ENCODE results near the gene RSPO3.
"Not testable (repeated sequence)": the region's sequence is repeated elsewhere in the genome, so short reads cannot be mapped to it uniquely, and the experiment has no call there.

RSPO3 gene

DNA sequence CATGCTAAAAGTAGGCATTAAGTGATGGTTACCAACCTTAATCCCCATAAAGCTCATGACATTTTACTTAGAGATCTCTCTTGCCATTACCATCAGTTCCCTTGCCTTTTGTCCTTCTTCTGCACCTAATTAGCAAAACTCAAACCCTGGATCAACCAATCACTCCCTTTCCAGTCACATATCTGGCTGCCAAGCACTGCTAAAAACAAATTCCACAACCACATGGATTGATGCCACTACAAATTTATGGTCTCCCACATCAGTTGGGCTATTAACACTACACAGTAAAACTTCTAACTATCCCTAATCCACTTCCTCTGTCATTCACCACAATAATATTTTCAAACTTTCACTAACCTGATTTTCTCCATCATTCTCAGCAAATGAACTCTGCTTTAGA lies 93.9 kb downstream of the RSPO3 start:
- no peaks in the 10 kb centered on the region for H3K27me3 ChIP-seq (ENCODE audit: control insufficient read depth, insufficient read depth, low read length)
- H3K4me3 ChIP-seq (ENCODE audit: low read depth, low read length) = no peak overlapping the region
- TF ChIP-seq, protein P1, sequence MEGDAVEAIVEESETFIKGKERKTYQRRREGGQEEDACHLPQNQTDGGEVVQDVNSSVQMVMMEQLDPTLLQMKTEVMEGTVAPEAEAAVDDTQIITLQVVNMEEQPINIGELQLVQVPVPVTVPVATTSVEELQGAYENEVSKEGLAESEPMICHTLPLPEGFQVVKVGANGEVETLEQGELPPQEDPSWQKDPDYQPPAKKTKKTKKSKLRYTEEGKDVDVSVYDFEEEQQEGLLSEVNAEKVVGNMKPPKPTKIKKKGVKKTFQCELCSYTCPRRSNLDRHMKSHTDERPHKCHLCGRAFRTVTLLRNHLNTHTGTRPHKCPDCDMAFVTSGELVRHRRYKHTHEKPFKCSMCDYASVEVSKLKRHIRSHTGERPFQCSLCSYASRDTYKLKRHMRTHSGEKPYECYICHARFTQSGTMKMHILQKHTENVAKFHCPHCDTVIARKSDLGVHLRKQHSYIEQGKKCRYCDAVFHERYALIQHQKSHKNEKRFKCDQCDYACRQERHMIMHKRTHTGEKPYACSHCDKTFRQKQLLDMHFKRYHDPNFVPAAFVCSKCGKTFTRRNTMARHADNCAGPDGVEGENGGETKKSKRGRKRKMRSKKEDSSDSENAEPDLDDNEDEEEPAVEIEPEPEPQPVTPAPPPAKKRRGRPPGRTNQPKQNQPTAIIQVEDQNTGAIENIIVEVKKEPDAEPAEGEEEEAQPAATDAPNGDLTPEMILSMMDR (IDR thresholded peaks at IDR 0.05) = no peak
- H3K9ac ChIP-seq = no peak overlapping the region
- no peak overlapping the region for H2AFZ ChIP-seq
- no peaks in the 10 kb centered on the region for H3K4me1 ChIP-seq
- H3K36me3 ChIP-seq (ENCODE audit: control insufficient read depth, insufficient read depth, low read length) = no peaks in the 10 kb centered on the region
- H3K9me3 ChIP-seq (ENCODE audit: control insufficient read depth, low read length) = no peaks in the 10 kb centered on the region
- no peak overlapping the region for H3K27ac ChIP-seq
- H3K4me2 ChIP-seq (ENCODE audit: low read length) = no peak overlapping the region
- no peaks in the 10 kb centered on the region for H3K79me2 ChIP-seq

DNA sequence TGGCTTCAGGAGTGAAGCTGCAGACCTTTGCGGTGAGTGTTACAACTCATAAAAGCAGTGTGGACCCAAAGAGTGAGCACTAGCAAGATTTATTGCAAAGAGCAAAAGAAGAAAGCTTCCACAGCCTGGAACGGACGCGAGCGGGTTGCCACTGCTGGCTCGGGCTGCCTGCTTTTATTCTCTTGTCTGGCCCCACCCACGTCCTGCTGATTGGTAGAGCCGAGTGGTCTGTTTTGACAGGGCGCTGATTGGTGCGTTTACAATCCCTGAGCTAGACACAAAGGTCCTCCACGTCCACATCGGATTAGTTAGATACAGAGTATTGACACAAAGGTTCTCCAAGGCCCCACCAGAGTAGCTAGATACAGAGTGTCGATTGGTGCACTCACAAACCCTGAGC lies 95.6 kb downstream of the RSPO3 start:
- H3K4me2 ChIP-seq (ENCODE audit: low read length); H2AFZ ChIP-seq; H3K27ac ChIP-seq; H3K9me3 ChIP-seq (ENCODE audit: control insufficient read depth, low read length); H3K79me2 ChIP-seq; H3K9ac ChIP-seq; H3K4me3 ChIP-seq (ENCODE audit: low read depth, low read length); H3K4me1 ChIP-seq; H3K27me3 ChIP-seq (ENCODE audit: control insufficient read depth, insufficient read depth, low read length); H3K36me3 ChIP-seq (ENCODE audit: control insufficient read depth, insufficient read depth, low read length): not testable (repeated sequence)

DNA sequence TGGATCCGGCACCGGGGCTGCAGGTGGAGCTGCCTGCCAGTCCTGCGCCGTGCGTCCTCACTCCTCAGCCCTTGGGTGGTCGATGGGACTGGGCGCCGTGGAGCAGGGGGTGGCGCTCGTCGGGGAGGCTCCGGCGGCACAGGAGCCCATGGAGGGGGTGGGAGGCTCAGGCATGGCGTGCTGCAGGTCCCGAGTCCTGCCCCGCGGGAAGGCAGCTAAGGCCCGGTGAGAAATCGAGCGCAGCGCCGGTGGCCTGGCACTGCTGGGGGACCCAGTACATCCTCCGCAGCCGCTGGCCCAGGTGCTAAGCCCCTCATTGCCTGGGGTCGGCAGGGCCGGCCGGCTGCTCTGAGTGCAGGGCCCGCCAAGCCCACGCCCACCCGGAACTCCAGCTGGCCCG lies 96.1 kb downstream of the RSPO3 start:
- not testable (repeated sequence) for H3K4me1 ChIP-seq; H3K27ac ChIP-seq; H3K27me3 ChIP-seq (ENCODE audit: control insufficient read depth, insufficient read depth, low read length); H3K36me3 ChIP-seq (ENCODE audit: control insufficient read depth, insufficient read depth, low read length); H2AFZ ChIP-seq; H3K9ac ChIP-seq; H3K4me2 ChIP-seq (ENCODE audit: low read length); H3K4me3 ChIP-seq (ENCODE audit: low read depth, low read length); H3K79me2 ChIP-seq; H3K9me3 ChIP-seq (ENCODE audit: control insufficient read depth, low read length)

DNA sequence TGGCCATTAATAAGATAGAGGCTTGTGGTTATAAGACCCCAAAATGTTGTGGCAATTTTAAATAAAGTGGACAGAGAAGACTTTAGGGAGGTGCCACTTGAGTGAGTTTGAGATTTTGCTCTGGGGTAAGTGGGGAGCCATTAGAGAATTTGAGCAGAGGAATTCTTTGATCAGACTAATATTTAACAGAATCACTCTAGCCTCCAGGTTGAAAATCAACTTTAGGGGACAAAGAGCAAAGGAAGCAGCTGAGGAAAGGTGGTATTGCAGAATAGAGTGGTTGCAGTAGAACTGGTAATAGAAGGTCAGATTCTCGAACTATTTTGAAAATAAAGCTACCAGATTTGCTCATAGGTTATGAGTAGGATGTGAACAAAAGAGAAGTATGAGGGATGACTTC lies 97.5 kb downstream of the RSPO3 start:
- H3K4me1 ChIP-seq = no peaks in the 10 kb centered on the region
- TF ChIP-seq, protein P1 (IDR thresholded peaks at IDR 0.05) = no peak
- no peaks in the 10 kb centered on the region for H3K27me3 ChIP-seq (ENCODE audit: control insufficient read depth, insufficient read depth, low read length)
- no peak overlapping the region for H3K4me3 ChIP-seq (ENCODE audit: low read depth, low read length)
- H3K4me2 ChIP-seq (ENCODE audit: low read length) = no peak overlapping the region
- no peak overlapping the region for H3K9ac ChIP-seq
- no peak overlapping the region for H3K27ac ChIP-seq
- no peaks in the 10 kb centered on the region for H3K36me3 ChIP-seq (ENCODE audit: control insufficient read depth, insufficient read depth, low read length)
- no peaks in the 10 kb centered on the region for H3K9me3 ChIP-seq (ENCODE audit: control insufficient read depth, low read length)
- H3K79me2 ChIP-seq = no peaks in the 10 kb centered on the region
- H2AFZ ChIP-seq = no peak overlapping the region

DNA sequence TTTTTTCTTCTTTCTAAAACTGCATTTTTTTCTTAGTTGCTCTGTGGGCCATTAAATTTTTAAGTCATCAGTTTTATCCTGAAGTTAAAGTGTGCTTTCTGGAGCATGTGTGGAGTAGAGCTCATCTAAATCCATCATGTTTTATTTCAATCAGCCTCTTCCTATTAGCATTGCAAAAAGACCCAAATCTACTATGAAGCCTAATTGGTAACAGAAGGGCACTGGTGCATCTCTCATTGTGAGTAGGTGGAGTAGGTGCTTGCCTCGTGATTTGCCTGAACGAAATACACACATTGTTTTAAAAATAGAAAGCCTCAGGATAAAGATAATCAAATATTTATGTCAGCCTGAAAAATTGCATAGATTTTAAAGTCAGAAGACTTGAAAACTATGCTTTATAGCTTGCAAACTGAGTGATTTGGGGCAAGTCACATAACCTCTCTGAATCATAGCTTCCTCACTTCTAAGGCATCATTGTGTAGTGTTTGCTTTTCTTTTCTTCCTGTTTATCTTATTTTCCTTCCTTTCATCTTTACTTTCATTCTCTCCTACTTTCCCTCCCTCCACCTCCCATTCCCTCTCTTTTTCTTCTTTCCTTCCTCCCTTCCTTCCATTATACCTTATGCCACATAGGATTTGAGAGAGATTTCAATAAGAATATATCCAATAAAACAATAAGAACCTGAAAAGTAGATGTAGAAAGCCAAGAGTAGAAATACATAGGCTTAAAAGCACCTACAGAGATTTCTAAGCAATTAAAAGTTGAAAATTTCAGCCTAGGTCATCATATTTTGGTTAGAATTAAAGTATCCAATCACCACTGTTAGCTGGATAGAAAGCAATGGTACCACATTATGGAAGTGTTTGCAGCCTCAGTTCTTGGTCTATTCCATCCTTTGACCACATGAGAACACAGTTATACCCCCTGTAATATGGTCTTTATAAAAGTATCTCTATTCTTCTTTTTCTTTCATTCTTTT lies 98.6 kb downstream of the RSPO3 start:
- no peaks in the 10 kb centered on the region for H3K36me3 ChIP-seq (ENCODE audit: control insufficient read depth, insufficient read depth, low read length)
- no peak overlapping the region for H3K9ac ChIP-seq
- H2AFZ ChIP-seq = no peak overlapping the region
- H3K79me2 ChIP-seq = no peaks in the 10 kb centered on the region
- TF ChIP-seq, protein P1 (IDR thresholded peaks at IDR 0.05) = no peak
- H3K4me1 ChIP-seq = no peaks in the 10 kb centered on the region
- no peaks in the 10 kb centered on the region for H3K27me3 ChIP-seq (ENCODE audit: control insufficient read depth, insufficient read depth, low read length)
- no peak overlapping the region for H3K27ac ChIP-seq
- no peak overlapping the region for H3K4me3 ChIP-seq (ENCODE audit: low read depth, low read length)
- no peak overlapping the region for H3K4me2 ChIP-seq (ENCODE audit: low read length)
- H3K9me3 ChIP-seq (ENCODE audit: control insufficient read depth, low read length) = no peaks in the 10 kb centered on the region
